Stimulated activated CD4-positive, alpha-beta T cell treated with anti-CD3 and anti-CD28 coated beads, Interleukin-12 subunit alpha, Interleukin-12 subunit beta, amount 100 ng/mL, for 4 hours (primary cell): ENCODE results near the gene TRIM77.
"Not testable (repeated sequence)": the region's sequence is repeated elsewhere in the genome, so short reads cannot be mapped to it uniquely, and the experiment has no call there.

Experiments
- DNase-seq: peaks from one replicate; pipeline ENCODE4 v3.0.0-alpha.2; 2020

Gene TRIM77, protein sequence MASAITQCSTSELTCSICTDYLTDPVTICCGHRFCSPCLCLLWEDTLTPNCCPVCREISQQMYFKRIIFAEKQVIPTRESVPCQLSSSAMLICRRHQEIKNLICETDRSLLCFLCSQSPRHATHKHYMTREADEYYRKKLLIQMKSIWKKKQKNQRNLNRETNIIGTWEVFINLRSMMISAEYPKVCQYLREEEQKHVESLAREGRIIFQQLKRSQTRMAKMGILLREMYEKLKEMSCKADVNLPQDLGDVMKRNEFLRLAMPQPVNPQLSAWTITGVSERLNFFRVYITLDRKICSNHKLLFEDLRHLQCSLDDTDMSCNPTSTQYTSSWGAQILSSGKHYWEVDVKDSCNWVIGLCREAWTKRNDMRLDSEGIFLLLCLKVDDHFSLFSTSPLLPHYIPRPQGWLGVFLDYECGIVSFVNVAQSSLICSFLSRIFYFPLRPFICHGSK

DNA sequence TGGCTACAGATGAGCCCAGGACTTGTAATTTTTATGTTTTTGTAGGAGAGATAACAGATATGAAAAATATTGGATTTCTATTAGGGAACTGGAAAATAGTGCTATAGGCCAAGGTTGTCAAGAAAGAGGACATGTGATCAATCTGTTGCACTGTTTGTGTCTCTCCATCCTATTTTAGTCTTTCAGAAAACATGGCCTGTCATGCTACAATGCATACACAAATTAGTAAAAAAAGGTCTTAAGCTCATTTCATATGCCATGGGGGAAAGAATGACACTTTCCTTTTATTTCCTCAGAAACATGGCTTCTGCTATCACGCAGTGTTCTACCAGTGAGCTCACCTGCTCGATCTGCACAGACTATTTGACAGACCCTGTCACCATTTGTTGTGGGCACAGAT is at the start of gene TRIM77:
TSS of gene TRIM77 (plus strand) at position 301 of the 400 bp plus-strand sequence. CDS start at position 301, 0 bp downstream.
- DNase-seq = not testable (repeated sequence)

DNA sequence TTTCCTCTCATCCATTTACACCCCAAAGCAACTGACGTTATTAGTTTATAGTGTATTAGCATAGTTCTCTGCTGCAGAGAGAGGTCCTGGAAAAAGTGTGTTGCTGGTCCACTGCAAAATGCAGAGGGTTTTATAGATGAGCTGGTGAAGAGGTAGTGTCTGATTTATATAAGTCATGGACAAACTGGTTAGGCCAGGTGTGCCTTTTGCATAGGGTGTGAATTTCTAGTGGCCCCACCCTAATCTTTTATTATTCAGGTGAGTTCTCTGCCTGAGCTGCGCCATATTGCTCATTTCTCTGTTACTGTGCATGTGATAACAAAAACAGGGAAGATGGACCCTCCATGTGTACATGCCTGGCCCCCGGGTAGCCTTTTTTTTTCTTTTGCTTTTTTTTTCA is 43.1 kb upstream of the TRIM77 start:
- DNase-seq = no peak

GRCh38 chr11:89668158-89668557 is 41.9 kb upstream of the TRIM77 start:
- DNase-seq = not testable (repeated sequence)

- not testable (repeated sequence) for DNase-seq
Measured at GRCh38 chr11:89669586-89669985, 40.5 kb upstream of the TRIM77 start.

- not testable (repeated sequence) for DNase-seq
Measured at GRCh38 chr11:89669993-89670669, 40.0 kb upstream of the TRIM77 start.

DNA sequence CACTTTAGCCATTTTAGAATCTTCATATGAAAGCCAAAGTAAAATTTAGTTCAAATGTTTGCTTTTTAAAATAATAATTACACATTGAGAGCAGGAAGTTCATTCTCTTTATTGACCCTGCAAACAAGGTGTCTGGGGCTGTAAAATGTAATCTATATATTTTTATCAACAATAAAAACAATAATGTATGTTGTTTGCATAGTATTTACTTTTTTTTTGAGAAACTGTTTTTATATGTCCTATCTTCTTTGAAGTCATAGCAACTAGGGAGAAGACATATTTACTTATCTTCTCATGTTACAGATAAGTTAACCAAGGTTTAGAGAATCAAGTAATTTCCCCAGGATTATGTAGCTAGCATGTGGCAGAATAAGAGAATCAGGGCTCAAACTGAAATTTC is 37.6 kb upstream of the TRIM77 start:
- DNase-seq = not testable (repeated sequence)

- not testable (repeated sequence) for DNase-seq
Measured at GRCh38 chr11:89673380-89673779, 36.7 kb upstream of the TRIM77 start.

DNA sequence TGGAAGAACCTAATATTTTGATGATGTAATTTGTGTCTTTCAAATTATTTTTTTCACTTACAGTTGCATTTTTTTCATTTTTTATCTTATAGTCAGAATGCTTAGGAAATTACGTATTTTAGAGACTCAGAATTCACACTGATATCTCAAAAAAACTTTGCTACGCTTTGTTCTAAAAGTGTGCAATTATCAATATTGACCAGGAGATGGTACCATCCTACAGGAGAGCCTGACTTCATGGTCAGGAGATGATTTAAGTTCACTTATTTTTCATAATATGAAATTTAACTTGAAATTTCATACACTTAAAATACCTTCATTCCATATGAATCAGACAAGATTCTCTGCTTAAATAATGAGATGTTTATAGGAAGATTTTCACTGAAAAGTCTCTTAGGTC is 34.7 kb upstream of the TRIM77 start:
- DNase-seq = not testable (repeated sequence)

- DNase-seq = not testable (repeated sequence)
Measured at GRCh38 chr11:89675948-89676347, 34.2 kb upstream of the TRIM77 start.

GRCh38 chr11:89707080-89707479 is 3.0 kb upstream of the TRIM77 start:
- not testable (repeated sequence) for DNase-seq

GRCh38 chr11:89724866-89725498 is 14.9 kb downstream of the TRIM77 start:
- DNase-seq = not testable (repeated sequence)

DNA sequence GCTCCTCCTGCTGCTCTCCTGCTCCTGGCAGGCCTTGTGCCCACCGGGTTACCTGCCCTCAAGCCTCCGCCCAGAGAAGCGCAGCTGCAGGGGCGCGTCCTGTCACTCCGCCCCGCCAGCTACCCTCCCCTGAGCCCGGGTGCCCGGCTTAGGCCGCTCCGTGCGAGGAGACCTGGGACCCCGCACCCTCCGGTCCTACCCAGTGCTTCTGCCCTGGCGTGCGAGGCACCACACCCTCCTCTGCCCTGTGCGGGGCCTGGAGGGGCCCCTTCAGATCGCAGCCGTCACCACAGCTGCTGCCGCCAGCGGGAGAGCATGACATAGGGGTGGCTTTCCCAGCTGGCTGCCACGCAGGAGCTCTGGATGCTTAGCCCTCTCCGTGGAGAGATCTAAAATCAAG is 20.1 kb downstream of the TRIM77 start:
- not testable (repeated sequence) for DNase-seq

DNA sequence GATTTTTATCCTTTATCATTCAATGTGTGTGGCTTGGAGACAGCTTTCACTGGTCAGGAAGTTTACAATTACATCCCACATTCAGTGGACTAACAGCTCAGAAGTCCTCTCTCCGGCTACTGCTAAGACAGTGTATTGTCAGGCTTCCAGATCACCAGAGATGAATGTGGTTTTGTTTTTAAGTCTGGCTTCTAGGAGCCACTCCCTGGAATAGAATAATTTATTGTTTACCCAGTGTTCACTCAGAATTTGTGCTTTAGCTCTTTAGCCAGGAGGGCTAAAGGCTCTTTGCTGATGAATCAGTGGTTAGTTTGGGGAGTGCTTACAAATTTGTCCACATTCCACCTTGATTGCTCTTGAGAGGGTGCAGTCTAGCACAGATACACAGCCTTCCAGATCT is 26.5 kb downstream of the TRIM77 start:
- no peak for DNase-seq

- DNase-seq = no peak
Measured at GRCh38 chr11:89737116-89737515, 27.0 kb downstream of the TRIM77 start.

DNA sequence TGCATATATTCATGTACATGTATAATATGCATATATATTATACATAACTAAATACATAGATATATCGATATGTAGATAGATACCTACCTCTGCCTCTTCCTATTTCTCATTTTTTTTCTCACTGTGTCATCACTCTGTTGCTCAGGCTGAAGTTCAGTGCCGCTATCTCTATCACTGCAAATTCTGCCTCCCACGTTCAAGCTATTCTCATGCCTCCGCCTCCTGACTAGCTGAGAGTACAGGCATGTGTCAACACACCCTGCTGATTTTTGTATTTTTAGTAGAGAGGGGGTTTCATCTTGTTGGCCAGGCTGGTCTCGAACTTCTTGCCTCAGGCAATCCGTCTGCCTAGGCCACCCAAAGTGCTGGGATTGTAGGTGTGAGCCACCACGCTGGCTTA is 31.3 kb downstream of the TRIM77 start:
- DNase-seq = not testable (repeated sequence)

- DNase-seq = not testable (repeated sequence)
Measured at GRCh38 chr11:89744158-89744557, 34.1 kb downstream of the TRIM77 start.

GRCh38 chr11:89750822-89751221 is 40.7 kb downstream of the TRIM77 start:
- DNase-seq = not testable (repeated sequence)
